Endodermal cell (in vitro differentiated cells): ENCODE results near the gene KIF18B. TPM values are rescaled to one million over a fixed set of nuclear protein-coding genes. Genes with fewer than 3 reads are reported as not detected.

Experiments
- DNase-seq: peaks from one replicate; pipeline ENCODE4 v3.0.0-alpha.2; 2017
- H3K27ac ChIP-seq: 2 replicates; pipeline ENCODE4 v1.5.1; 2013; ENCODE audit warnings: mild to moderate bottlenecking, low read depth, low read length, moderate library complexity
- H3K27me3 ChIP-seq: 2 replicates; pipeline ENCODE4 v1.6.1; 2013; ENCODE audit warnings: mild to moderate bottlenecking, low read length, moderate library complexity; ENCODE audit not compliant: insufficient read depth, control insufficient read depth, poor library complexity, severe bottlenecking
- H3K36me3 ChIP-seq: 2 replicates; pipeline ENCODE4 v1.7.0; 2013; ENCODE audit warnings: mild to moderate bottlenecking, low read length, moderate library complexity; ENCODE audit not compliant: control insufficient read depth, insufficient read depth
- H3K4me1 ChIP-seq: one replicate; pipeline ENCODE4 v1.7.0; 2013; ENCODE audit warnings: low read length; ENCODE audit not compliant: control insufficient read depth, insufficient read depth
- H3K4me3 ChIP-seq: 2 replicates; pipeline ENCODE4 v1.5.1; 2013; ENCODE audit warnings: mild to moderate bottlenecking, low read length, moderate library complexity
- H3K9ac ChIP-seq: 2 replicates; pipeline ENCODE4 v1.6.1; 2013; ENCODE audit warnings: mild to moderate bottlenecking, low read length, moderate library complexity; ENCODE audit not compliant: poor library complexity, severe bottlenecking; ENCODE audit errors: extremely low read depth
- H3K9me3 ChIP-seq: 2 replicates; pipeline ENCODE4 v1.6.1; 2013; ENCODE audit warnings: mild to moderate bottlenecking, low read length, moderate library complexity; ENCODE audit not compliant: control insufficient read depth
- H3K27ac Mint-ChIP-seq: 2 replicates; pipeline ENCODE4 v1.8.0; 2020; ENCODE audit warnings: mixed read lengths
- H3K27me3 Mint-ChIP-seq: 2 replicates; pipeline ENCODE4 v1.8.0; 2021; ENCODE audit warnings: mild to moderate bottlenecking, mixed read lengths; ENCODE audit not compliant: insufficient read depth
- H3K36me3 Mint-ChIP-seq: 2 replicates; pipeline ENCODE4 v1.8.0; 2020; ENCODE audit warnings: low read depth, mixed read lengths
- H3K4me1 Mint-ChIP-seq: 2 replicates; pipeline ENCODE4 v1.8.0; 2020; ENCODE audit warnings: mixed read lengths
- H3K4me3 Mint-ChIP-seq: 2 replicates; pipeline ENCODE4 v1.8.0; 2020; ENCODE audit warnings: mild to moderate bottlenecking, moderate library complexity, mixed read lengths
- H3K9me3 Mint-ChIP-seq: 2 replicates; pipeline ENCODE4 v1.8.0; 2020; ENCODE audit warnings: mild to moderate bottlenecking, mixed read lengths
- WGBS, 2 experiments: methylation state at CpG; one replicate each; pipeline versions ENCODE4 v1.1.5 to v1.1.7; 2013; ENCODE audit warnings: missing lambda C conversion rate in 2 of 2, mixed read lengths in 1 of 2; ENCODE audit not compliant: insufficient coverage in 1 of 2, insufficient read length in 1 of 2; 5-methylcytosine and 5-hydroxymethylcytosine counted together
- total RNA-seq, 2 donors: library from RNA; stranded (reverse); fragmentation: NEBNext Ultra II Directional in 1 of 2; extraction: Animal tissue kit (Norgen Biotek cat#: 25700) in 1 of 2; gene quantifications; 2 replicates in 1 of 2; 3 replicates in 1 of 2; pipeline ENCODE4 v1.2.1, GENCODE V29; 2021
- TF ChIP-seq, protein P1 (sequence below): fragments of 200-600 bp; sonication (generic); conservative IDR thresholded peaks from 2 replicates; pipeline ENCODE4 v1.5.0; 2021; ENCODE audit warnings: antibody characterized with exemption, mild to moderate bottlenecking

KIF18B gene
- total RNA-seq, 2 donors from 2014 or later, result 43.5 to 64.7 TPM

DNA sequence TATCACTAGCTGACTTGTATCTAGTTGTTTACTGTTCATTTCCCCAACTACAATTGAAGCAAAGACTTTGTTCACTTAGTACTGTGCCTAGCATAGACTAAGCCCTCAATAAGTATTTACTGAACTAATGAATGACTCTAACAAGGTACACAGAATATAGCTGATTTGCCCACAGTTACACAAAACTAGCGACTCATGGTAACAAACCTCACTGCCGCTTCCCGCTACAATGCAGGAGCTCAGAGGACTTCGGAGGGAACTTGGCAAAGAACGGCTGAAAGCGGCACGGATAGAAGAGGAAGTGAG lies 48.9 kb downstream of the KIF18B start:
- WGBS, 2 experiments, result 0 to 2% methylated on average over 7 of the region's 7 CpGs
- peak overlapping the region; percentile 100 for H3K27ac Mint-ChIP-seq

DNA sequence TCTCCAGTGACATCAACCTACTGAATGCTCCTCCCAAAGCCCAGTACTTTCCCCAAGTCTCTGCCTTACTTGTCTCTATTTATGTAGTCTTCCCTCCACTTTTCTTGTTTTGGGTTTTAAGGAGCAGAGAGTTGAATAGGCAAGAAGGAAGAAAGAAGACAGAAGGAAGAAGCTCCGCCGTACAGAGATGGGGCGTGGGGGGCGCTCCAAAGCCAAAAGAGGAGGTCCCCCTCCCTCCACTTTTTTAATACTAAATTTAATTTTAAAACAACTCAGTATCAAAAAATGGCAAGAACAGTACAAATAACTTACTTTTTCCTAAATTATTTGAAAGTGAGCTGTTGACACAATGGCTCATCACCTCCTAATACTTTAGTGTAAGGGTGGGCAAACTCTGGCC lies 52.9 kb downstream of the KIF18B start:
- H3K27ac Mint-ChIP-seq, result no peak overlapping the region
- DNase-seq, result no peak

More for the DNA sequence above, 48.9 kb downstream of the KIF18B start:
- peaks cover 6% of the 10 kb centered on the region for H3K4me1 Mint-ChIP-seq
- peak overlapping the region; percentile 93 for H3K4me3 Mint-ChIP-seq
- H3K9me3 Mint-ChIP-seq, result no peaks in the 10 kb centered on the region
- H3K4me1 ChIP-seq, result no peaks in the 10 kb centered on the region
- H3K27ac ChIP-seq, result no peak overlapping the region
- H3K27me3 Mint-ChIP-seq, result peaks cover 2% of the 10 kb centered on the region
- no peaks in the 10 kb centered on the region for H3K9me3 ChIP-seq
- H3K27me3 ChIP-seq, result no peaks in the 10 kb centered on the region
- DNase-seq, result no peak
- peaks cover 25% of the 10 kb centered on the region for H3K36me3 Mint-ChIP-seq
- peaks cover 15% of the 10 kb centered on the region for H3K36me3 ChIP-seq
- TF ChIP-seq, protein P1, sequence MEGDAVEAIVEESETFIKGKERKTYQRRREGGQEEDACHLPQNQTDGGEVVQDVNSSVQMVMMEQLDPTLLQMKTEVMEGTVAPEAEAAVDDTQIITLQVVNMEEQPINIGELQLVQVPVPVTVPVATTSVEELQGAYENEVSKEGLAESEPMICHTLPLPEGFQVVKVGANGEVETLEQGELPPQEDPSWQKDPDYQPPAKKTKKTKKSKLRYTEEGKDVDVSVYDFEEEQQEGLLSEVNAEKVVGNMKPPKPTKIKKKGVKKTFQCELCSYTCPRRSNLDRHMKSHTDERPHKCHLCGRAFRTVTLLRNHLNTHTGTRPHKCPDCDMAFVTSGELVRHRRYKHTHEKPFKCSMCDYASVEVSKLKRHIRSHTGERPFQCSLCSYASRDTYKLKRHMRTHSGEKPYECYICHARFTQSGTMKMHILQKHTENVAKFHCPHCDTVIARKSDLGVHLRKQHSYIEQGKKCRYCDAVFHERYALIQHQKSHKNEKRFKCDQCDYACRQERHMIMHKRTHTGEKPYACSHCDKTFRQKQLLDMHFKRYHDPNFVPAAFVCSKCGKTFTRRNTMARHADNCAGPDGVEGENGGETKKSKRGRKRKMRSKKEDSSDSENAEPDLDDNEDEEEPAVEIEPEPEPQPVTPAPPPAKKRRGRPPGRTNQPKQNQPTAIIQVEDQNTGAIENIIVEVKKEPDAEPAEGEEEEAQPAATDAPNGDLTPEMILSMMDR, result no peak
- H3K4me3 ChIP-seq, result peak overlapping the region; percentile 100
- H3K9ac ChIP-seq, result peak overlapping the region; percentile 99

DNA sequence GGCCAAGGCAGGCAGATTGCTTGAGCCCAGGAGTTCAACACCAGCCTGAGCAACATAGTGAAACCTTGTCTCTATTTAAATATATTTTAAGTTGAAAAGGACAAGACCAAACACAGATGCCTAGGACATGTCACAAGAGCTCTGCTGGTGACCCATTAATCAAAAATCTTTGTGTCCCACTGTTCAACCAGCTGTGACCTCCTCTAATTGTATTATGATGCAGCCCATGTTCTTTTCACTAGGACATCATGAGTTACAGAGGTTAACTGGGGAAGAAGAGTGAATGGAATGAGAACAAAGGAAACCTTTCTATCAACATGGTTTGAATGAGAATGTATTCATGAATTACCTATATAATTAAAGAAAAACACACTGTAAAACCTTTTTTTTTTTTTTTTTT lies 55.3 kb downstream of the KIF18B start:
- Mint-ChIP-seq H3K27ac (no peak overlapping the region), H3K9me3 (no peaks in the 10 kb centered on the region), H3K36me3 (peaks cover 38% of the 10 kb centered on the region), H3K4me3 (no peak overlapping the region), H3K4me1 (no peaks in the 10 kb centered on the region), H3K27me3 (no peaks in the 10 kb centered on the region)
- Histone ChIP-seq H3K9ac (no peak overlapping the region), H3K4me1 (no peaks in the 10 kb centered on the region), H3K9me3 (no peaks in the 10 kb centered on the region), H3K27ac (no peak overlapping the region), H3K27me3 (no peaks in the 10 kb centered on the region), H3K36me3 (peaks cover 43% of the 10 kb centered on the region), H3K4me3 (no peak overlapping the region)
- TF ChIP-seq, protein P1, result no peak
- DNase-seq, result no peak

More for the DNA sequence above, 52.9 kb downstream of the KIF18B start:
- Histone ChIP-seq H3K9ac (no peak overlapping the region), H3K27ac (no peak overlapping the region), H3K9me3 (no peaks in the 10 kb centered on the region), H3K27me3 (no peaks in the 10 kb centered on the region), H3K4me3 (no peak overlapping the region), H3K36me3 (peaks cover 38% of the 10 kb centered on the region), H3K4me1 (no peaks in the 10 kb centered on the region)
- TF ChIP-seq, protein P1, result no peak
- Mint-ChIP-seq H3K4me1 (peaks cover 6% of the 10 kb centered on the region), H3K27me3 (peaks cover 1% of the 10 kb centered on the region), H3K36me3 (peaks cover 38% of the 10 kb centered on the region), H3K4me3 (no peak overlapping the region), H3K9me3 (no peaks in the 10 kb centered on the region)
- WGBS, 2 experiments, result 84% methylated on average over 3 of the region's 4 CpGs; no CpG with 5 or more reads in 1 of the 2 experiments
